Caco-2 (cell line): ENCODE data around the gene VKORC1L1. TPM values are rescaled to one million over a fixed set of nuclear protein-coding genes. Genes with fewer than 3 reads are reported as not detected.
"Not testable (repeated sequence)": the region's sequence is repeated elsewhere in the genome, so short reads cannot be mapped to it uniquely, and the experiment has no call there.

Experiments
- BruUV-seq: library from RNA; stranded (reverse); fragments of 400-500 nt; replicated peaks from 2 replicates; lab custom pipeline; 2021; lab: Mats Ljungman, UMichigan
- CTCF ChIA-PET: fragments of 300-600 bp; sonication (Branson Sonifier 250); formaldehyde crosslinking; loops from one replicate; lab custom pipeline; 2022; ENCODE audit warnings: antibody characterized with exemption; lab: Charles Lee
- POLR2A ChIA-PET: fragments of 300-600 bp; sonication (Branson Sonifier 250); formaldehyde crosslinking; loops from one replicate; lab custom pipeline; 2022; ENCODE audit warnings: antibody characterized with exemption; lab: Charles Lee
- DNase-seq, 2 experiments: peaks; one replicate each; pipeline versions ENCODE4 v3.0.0 to v3.0.0-alpha.2; 2020 to 2022
- H3K27me3 ChIP-seq: replicated peaks from 2 replicates; pipeline ENCODE4 v1.6.0; 2011; ENCODE audit warnings: low read length; ENCODE audit not compliant: control insufficient read depth, insufficient read depth
- H3K36me3 ChIP-seq: 2 replicates; pipeline ENCODE4 v1.5.1; 2011; ENCODE audit warnings: low read length; ENCODE audit not compliant: control insufficient read depth, insufficient read depth
- H3K4me1 ChIP-seq: fragments of 250-450 bp; sonication (Bioruptor Pico); 2 replicates; pipeline ENCODE4 v1.5.1; 2020; ENCODE audit warnings: mild to moderate bottlenecking
- H3K4me3 ChIP-seq: 2 replicates; pipeline ENCODE4 v1.5.1; 2011; ENCODE audit warnings: low read depth, mild to moderate bottlenecking, control low read depth, low read length
- H3K9me3 ChIP-seq: fragments of 250-450 bp; sonication (Bioruptor Pico); 2 replicates; pipeline ENCODE4 v1.5.1; 2020; ENCODE audit warnings: mild to moderate bottlenecking, moderate library complexity
- H3K27ac Mint-ChIP-seq: one replicate; pipeline ENCODE4 v1.8.0; 2022; ENCODE audit warnings: mixed read lengths; ENCODE audit not compliant: unreplicated experiment
- H3K27me3 Mint-ChIP-seq: one replicate; pipeline ENCODE4 v1.8.0; 2022; ENCODE audit warnings: mixed read lengths; ENCODE audit not compliant: insufficient read depth, unreplicated experiment
- H3K36me3 Mint-ChIP-seq: one replicate; pipeline ENCODE4 v1.8.0; 2022; ENCODE audit warnings: mild to moderate bottlenecking, mixed read lengths; ENCODE audit not compliant: insufficient read depth, unreplicated experiment
- H3K4me1 Mint-ChIP-seq: one replicate; pipeline ENCODE4 v1.8.0; 2022; ENCODE audit warnings: low read depth, mixed read lengths; ENCODE audit not compliant: unreplicated experiment
- H3K4me3 Mint-ChIP-seq: one replicate; pipeline ENCODE4 v1.8.0; 2022; ENCODE audit warnings: mild to moderate bottlenecking, moderate library complexity, mixed read lengths; ENCODE audit not compliant: unreplicated experiment
- H3K9me3 Mint-ChIP-seq: one replicate; pipeline ENCODE4 v1.8.0; 2022; ENCODE audit warnings: mixed read lengths; ENCODE audit not compliant: unreplicated experiment
- intact Hi-C: fragments of 100-400 bp; cut with micrococcal nuclease; formaldehyde crosslinking; loops from one replicate; pipeline ENCODE4 v1.10.0; 2022; ENCODE audit not compliant: unreplicated experiment
- total RNA-seq: library from RNA; stranded (reverse); gene quantifications from 2 replicates; pipeline ENCODE4 v1.2.3, GENCODE V29; 2022
- TF ChIP-seq, protein P1 (sequence below), 2 experiments: fragments of 200-600 bp in 1 of 2; IDR thresholded peaks; 1 replicate in 1 of 2; 2 replicates in 1 of 2; pipeline versions ENCODE4 v1.5.1 to v1.8.0; 2011 to 2022; ENCODE audit warnings: antibody characterized with exemption in 1 of 2, control low read depth in 1 of 2, inconsistent platforms in 1 of 2, low read depth in 1 of 2, low read length in 1 of 2, mild to moderate bottlenecking in 1 of 2, moderate library complexity in 1 of 2; ENCODE audit not compliant: insufficient read depth in 1 of 2, severe bottlenecking in 1 of 2, unreplicated experiment in 1 of 2

Gene VKORC1L1
- total RNA-seq, 1 experiment from 2014 or later = 35.2 TPM

GRCh38 chr7:65989694-65990080 is 116.8 kb downstream of the VKORC1L1 start:
- TF ChIP-seq, protein P1, sequence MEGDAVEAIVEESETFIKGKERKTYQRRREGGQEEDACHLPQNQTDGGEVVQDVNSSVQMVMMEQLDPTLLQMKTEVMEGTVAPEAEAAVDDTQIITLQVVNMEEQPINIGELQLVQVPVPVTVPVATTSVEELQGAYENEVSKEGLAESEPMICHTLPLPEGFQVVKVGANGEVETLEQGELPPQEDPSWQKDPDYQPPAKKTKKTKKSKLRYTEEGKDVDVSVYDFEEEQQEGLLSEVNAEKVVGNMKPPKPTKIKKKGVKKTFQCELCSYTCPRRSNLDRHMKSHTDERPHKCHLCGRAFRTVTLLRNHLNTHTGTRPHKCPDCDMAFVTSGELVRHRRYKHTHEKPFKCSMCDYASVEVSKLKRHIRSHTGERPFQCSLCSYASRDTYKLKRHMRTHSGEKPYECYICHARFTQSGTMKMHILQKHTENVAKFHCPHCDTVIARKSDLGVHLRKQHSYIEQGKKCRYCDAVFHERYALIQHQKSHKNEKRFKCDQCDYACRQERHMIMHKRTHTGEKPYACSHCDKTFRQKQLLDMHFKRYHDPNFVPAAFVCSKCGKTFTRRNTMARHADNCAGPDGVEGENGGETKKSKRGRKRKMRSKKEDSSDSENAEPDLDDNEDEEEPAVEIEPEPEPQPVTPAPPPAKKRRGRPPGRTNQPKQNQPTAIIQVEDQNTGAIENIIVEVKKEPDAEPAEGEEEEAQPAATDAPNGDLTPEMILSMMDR (IDR thresholded peaks at IDR 0.05; ENCODE audit: insufficient read depth in 1 of 2, low read depth in 1 of 2, low read length in 1 of 2, severe bottlenecking in 1 of 2, unreplicated experiment in 1 of 2) = no peak
- intact Hi-C loops = no loop called here
- no TSS peak for BruUV-seq
- no peak for DNase-seq
- no peaks in the 10 kb centered on the region for H3K36me3 Mint-ChIP-seq
- H3K4me3 Mint-ChIP-seq = no peak overlapping the region
- Histone ChIP-seq H3K27me3 (no peaks in the 10 kb centered on the region), H3K4me3 (no peak overlapping the region), H3K36me3 (no peaks in the 10 kb centered on the region), H3K4me1 (no peaks in the 10 kb centered on the region), H3K9me3 (no peaks in the 10 kb centered on the region)
- POLR2A ChIA-PET = no interaction called here
- no peaks in the 10 kb centered on the region for H3K4me1 Mint-ChIP-seq
- CTCF ChIA-PET = interaction anchor here (0.6 kb wide), 1 partner anchor 73 kb away, joined by 3 read pairs; no protein-coding TSS in a partner anchor
- no peaks in the 10 kb centered on the region for H3K27me3 Mint-ChIP-seq
- H3K9me3 Mint-ChIP-seq = no peaks in the 10 kb centered on the region
- H3K27ac Mint-ChIP-seq = no peak overlapping the region

GRCh38 chr7:65991829-65992228 is 119.0 kb downstream of the VKORC1L1 start:
- H3K4me1 Mint-ChIP-seq, H3K4me1 ChIP-seq, POLR2A ChIA-PET, H3K9me3 ChIP-seq, H3K4me3 Mint-ChIP-seq, H3K27me3 ChIP-seq, intact Hi-C loops, DNase-seq, H3K4me3 ChIP-seq, CTCF ChIA-PET, H3K27me3 Mint-ChIP-seq, H3K27ac Mint-ChIP-seq, H3K36me3 Mint-ChIP-seq, BruUV-seq, H3K36me3 ChIP-seq, H3K9me3 Mint-ChIP-seq: not testable (repeated sequence)

- Mint-ChIP-seq H3K36me3 (no peaks in the 10 kb centered on the region), H3K9me3 (no peaks in the 10 kb centered on the region), H3K4me3 (no peak overlapping the region), H3K4me1 (no peaks in the 10 kb centered on the region), H3K27ac (no peak overlapping the region), H3K27me3 (no peaks in the 10 kb centered on the region)
- POLR2A ChIA-PET = no interaction called here
- Histone ChIP-seq H3K27me3 (no peaks in the 10 kb centered on the region), H3K4me1 (no peaks in the 10 kb centered on the region), H3K9me3 (no peaks in the 10 kb centered on the region), H3K36me3 (no peaks in the 10 kb centered on the region), H3K4me3 (no peak overlapping the region)
- CTCF ChIA-PET = no interaction called here
- no peak for DNase-seq
- TF ChIP-seq, protein P1 (IDR thresholded peaks at IDR 0.05; ENCODE audit: insufficient read depth in 1 of 2, low read depth in 1 of 2, low read length in 1 of 2, severe bottlenecking in 1 of 2, unreplicated experiment in 1 of 2) = no peak
- intact Hi-C loops = no loop called here
- no TSS peak for BruUV-seq
Measured at GRCh38 chr7:65992526-65992925, 119.7 kb downstream of the VKORC1L1 start.

DNA sequence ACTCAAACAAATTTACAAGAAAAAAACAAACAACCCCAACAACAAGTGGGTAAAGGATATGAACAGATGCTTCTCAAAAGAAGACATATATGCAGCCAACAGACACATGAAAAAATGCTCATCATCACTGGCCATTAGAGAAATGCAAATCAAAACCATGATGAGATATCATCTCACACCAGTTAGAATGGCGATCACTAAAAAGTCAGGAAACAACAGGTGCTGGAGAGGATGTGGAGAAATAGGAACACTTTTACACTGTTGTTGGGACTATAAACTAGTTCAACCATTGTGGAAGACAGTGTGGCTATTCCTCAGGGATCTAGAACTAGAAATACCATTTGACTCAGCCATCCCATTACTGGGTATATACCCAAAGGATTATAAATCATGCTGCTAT is 122.1 kb downstream of the VKORC1L1 start:
- H3K27me3 Mint-ChIP-seq, CTCF ChIA-PET, BruUV-seq, H3K9me3 Mint-ChIP-seq, H3K36me3 Mint-ChIP-seq, H3K9me3 ChIP-seq, H3K36me3 ChIP-seq, intact Hi-C loops, H3K27me3 ChIP-seq, POLR2A ChIA-PET, H3K27ac Mint-ChIP-seq, H3K4me1 Mint-ChIP-seq, H3K4me3 Mint-ChIP-seq, H3K4me1 ChIP-seq, H3K4me3 ChIP-seq, DNase-seq: not testable (repeated sequence)

- H3K4me1 ChIP-seq = peaks cover 16% of the 10 kb centered on the region; the same call in 1 of the 2 replicates
- H3K9me3 ChIP-seq, CTCF ChIA-PET, H3K4me3 Mint-ChIP-seq, H3K27me3 ChIP-seq, H3K4me3 ChIP-seq, H3K36me3 ChIP-seq, DNase-seq, intact Hi-C loops, POLR2A ChIA-PET, BruUV-seq, H3K36me3 Mint-ChIP-seq, H3K9me3 Mint-ChIP-seq, H3K27me3 Mint-ChIP-seq, H3K27ac Mint-ChIP-seq: not testable (repeated sequence)
- peaks cover 16% of the 10 kb centered on the region for H3K4me1 Mint-ChIP-seq
Measured at GRCh38 chr7:66000823-66001417, 128.0 kb downstream of the VKORC1L1 start.
